Measurements from ENCODE around the gene GALNTL6. TPM values are rescaled to one million over a fixed set of nuclear protein-coding genes. Genes with fewer than 3 reads are reported as not detected.

The GALNTL6 gene
- total RNA-seq, 1 experiment from 2014 or later = not detected

DNA sequence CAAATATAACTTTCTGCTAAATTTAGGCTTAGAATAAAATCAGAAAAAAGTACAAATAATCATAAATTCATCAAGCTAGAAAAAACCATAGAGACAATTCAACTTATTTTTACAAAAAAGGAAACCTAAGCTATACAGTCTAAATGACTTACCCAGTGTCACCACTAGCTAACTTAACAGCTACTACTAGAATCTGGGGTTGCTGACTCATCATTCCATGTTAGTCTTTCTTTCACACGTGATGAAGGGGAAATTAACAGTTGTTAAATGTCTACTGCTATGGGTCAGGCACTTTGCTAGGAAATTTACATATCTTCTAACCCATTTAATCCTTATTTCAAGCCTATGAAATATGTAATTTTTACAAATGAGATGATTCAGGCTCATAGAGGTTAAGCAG, 1006.1 kb downstream of the GALNTL6 start:
- TF ChIP-seq, protein P1, sequence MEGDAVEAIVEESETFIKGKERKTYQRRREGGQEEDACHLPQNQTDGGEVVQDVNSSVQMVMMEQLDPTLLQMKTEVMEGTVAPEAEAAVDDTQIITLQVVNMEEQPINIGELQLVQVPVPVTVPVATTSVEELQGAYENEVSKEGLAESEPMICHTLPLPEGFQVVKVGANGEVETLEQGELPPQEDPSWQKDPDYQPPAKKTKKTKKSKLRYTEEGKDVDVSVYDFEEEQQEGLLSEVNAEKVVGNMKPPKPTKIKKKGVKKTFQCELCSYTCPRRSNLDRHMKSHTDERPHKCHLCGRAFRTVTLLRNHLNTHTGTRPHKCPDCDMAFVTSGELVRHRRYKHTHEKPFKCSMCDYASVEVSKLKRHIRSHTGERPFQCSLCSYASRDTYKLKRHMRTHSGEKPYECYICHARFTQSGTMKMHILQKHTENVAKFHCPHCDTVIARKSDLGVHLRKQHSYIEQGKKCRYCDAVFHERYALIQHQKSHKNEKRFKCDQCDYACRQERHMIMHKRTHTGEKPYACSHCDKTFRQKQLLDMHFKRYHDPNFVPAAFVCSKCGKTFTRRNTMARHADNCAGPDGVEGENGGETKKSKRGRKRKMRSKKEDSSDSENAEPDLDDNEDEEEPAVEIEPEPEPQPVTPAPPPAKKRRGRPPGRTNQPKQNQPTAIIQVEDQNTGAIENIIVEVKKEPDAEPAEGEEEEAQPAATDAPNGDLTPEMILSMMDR (conservative IDR thresholded peaks at IDR 0.05) = no peak
- TF ChIP-seq EZH2 (IDR thresholded peaks at IDR 0.05; ENCODE audit: low read depth) = no peak
- Histone ChIP-seq H3K79me2 (ENCODE audit: low read depth) (no peaks in the 10 kb centered on the region), H3K36me3 (ENCODE audit: low read depth) (no peaks in the 10 kb centered on the region), H2AFZ (no peak overlapping the region), H3K9me2 (ENCODE audit: insufficient read depth) (no peaks in the 10 kb centered on the region), H3K4me2 (no peak overlapping the region), H3K27me3 (ENCODE audit: insufficient read depth, low read depth) (no peaks in the 10 kb centered on the region), H3K27ac (no peak overlapping the region), H3K9me3 (ENCODE audit: insufficient read depth, low read depth) (no peaks in the 10 kb centered on the region), H4K20me1 (ENCODE audit: insufficient read depth) (no peaks in the 10 kb centered on the region), H3K4me3 (no peak overlapping the region), H3F3A (ENCODE audit: insufficient read depth, low read depth) (no peaks in the 10 kb centered on the region), H3K4me1 (replicated peaks; ENCODE audit: insufficient read depth) (no peaks in the 10 kb centered on the region)
- ChIA-PET POLR2A (ENCODE audit: unreplicated experiment) (no interaction called here), CTCF (no interaction called here)
- intact Hi-C loops (cut with micrococcal nuclease; ENCODE audit: unreplicated experiment) = no loop called here
- no TSS peak for BruUV-seq (replicated peaks)
- no peak for DNase-seq

DNA sequence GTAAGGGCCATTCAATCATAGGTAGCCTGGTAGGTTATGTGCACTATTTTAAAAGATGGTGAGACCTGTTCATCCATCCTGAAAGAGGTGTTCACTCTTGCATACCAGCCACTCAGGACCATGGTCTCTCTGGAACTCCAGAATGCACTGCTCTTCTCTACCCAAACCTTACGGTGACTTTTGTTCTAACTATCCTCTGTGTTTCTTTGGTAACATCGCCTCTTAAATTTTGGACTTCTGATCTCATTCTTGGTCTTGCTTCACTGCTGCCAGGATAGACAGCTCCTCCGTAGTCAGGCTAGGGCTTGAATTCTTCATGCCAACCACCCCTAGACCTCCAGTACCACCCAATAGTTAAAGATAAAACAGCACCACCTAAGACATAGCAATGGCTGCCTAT, 1009.1 kb downstream of the GALNTL6 start:
- H3K4me3 ChIP-seq = no peak overlapping the region
- intact Hi-C loops (cut with micrococcal nuclease; ENCODE audit: unreplicated experiment) = no loop called here
- H3K4me2 ChIP-seq = no peak overlapping the region
- no peak overlapping the region for H3K27ac ChIP-seq
- H3K9me2 ChIP-seq (ENCODE audit: insufficient read depth) = no peaks in the 10 kb centered on the region
- TF ChIP-seq EZH2 (IDR thresholded peaks at IDR 0.05; ENCODE audit: low read depth) = no peak
- TF ChIP-seq, protein P1 (conservative IDR thresholded peaks at IDR 0.05) = no peak
- no peak for DNase-seq
- H3K36me3 ChIP-seq (ENCODE audit: low read depth) = no peaks in the 10 kb centered on the region
- no peaks in the 10 kb centered on the region for H4K20me1 ChIP-seq (ENCODE audit: insufficient read depth)
- H3K9me3 ChIP-seq (ENCODE audit: insufficient read depth, low read depth) = no peaks in the 10 kb centered on the region
- H2AFZ ChIP-seq = no peak overlapping the region
- H3K4me1 ChIP-seq (replicated peaks; ENCODE audit: insufficient read depth) = no peaks in the 10 kb centered on the region
- POLR2A ChIA-PET (ENCODE audit: unreplicated experiment) = no interaction called here
- H3K27me3 ChIP-seq (ENCODE audit: insufficient read depth, low read depth) = no peaks in the 10 kb centered on the region
- no peaks in the 10 kb centered on the region for H3K79me2 ChIP-seq (ENCODE audit: low read depth)
- BruUV-seq (replicated peaks) = no TSS peak
- H3F3A ChIP-seq (ENCODE audit: insufficient read depth, low read depth) = no peaks in the 10 kb centered on the region
- CTCF ChIA-PET = no interaction called here

DNA sequence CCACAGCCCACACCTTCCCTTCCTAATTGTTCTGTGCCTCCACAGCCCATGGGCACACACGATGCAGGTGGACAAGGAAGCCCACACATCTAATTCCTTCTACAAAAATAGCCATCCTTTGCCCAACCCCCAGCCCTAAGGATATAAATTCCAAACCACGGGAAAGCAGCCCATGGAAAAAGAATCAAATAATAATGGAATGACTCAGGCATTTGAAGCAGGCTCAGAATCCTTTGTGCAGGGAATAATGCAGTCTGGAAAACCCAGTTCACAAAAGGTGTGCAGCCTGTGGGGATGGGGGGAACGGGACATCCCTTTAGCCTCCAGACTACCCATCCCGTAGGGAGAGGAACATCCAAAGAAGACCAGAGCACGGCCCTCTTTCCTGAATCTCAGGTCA, 1013.1 kb downstream of the GALNTL6 start:
- no peak overlapping the region for H2AFZ ChIP-seq
- intact Hi-C loops (cut with micrococcal nuclease; ENCODE audit: unreplicated experiment) = no loop called here
- H3K27ac ChIP-seq = no peak overlapping the region
- ChIA-PET CTCF (no interaction called here), POLR2A (ENCODE audit: unreplicated experiment) (no interaction called here)
- H3K4me3 ChIP-seq = no peak overlapping the region
- BruUV-seq (replicated peaks) = no TSS peak
- H3K9me3 ChIP-seq (ENCODE audit: insufficient read depth, low read depth) = no peaks in the 10 kb centered on the region
- no peaks in the 10 kb centered on the region for H3F3A ChIP-seq (ENCODE audit: insufficient read depth, low read depth)
- TF ChIP-seq EZH2 (IDR thresholded peaks at IDR 0.05; ENCODE audit: low read depth) = no peak
- TF ChIP-seq, protein P1 (conservative IDR thresholded peaks at IDR 0.05) = no peak
- no peaks in the 10 kb centered on the region for H4K20me1 ChIP-seq (ENCODE audit: insufficient read depth)
- no peaks in the 10 kb centered on the region for H3K36me3 ChIP-seq (ENCODE audit: low read depth)
- no peaks in the 10 kb centered on the region for H3K27me3 ChIP-seq (ENCODE audit: insufficient read depth, low read depth)
- H3K4me1 ChIP-seq (replicated peaks; ENCODE audit: insufficient read depth) = no peaks in the 10 kb centered on the region
- H3K79me2 ChIP-seq (ENCODE audit: low read depth) = no peaks in the 10 kb centered on the region
- no peak for DNase-seq
- no peaks in the 10 kb centered on the region for H3K9me2 ChIP-seq (ENCODE audit: insufficient read depth)
- no peak overlapping the region for H3K4me2 ChIP-seq
